Hepatocyte (in vitro differentiated cells): ENCODE measurements around the gene DNER.

Experiments used
- CTCF ChIP-seq: fragments of 200-600 bp; sonication (generic); IDR thresholded peaks from 2 replicates; pipeline ENCODE4 v1.5.1; 2016; ENCODE audit warnings: antibody characterized with exemption, mild to moderate bottlenecking; ENCODE audit not compliant: poor library complexity
- EZH2 ChIP-seq: fragments of 200-600 bp; sonication (generic); IDR thresholded peaks from 2 replicates; pipeline ENCODE4 v1.6.1; 2016; ENCODE audit warnings: antibody characterized with exemption, mild to moderate bottlenecking, borderline replicate concordance

GRCh38 chr2:229412686-229413085, 301.7 kb downstream of the DNER start:
- TF ChIP-seq CTCF (no peak), EZH2 (no peak)
